Dermis blood vessel endothelial cell (primary cell): ENCODE results near the gene AMPH. TPM values are rescaled to one million over a fixed set of nuclear protein-coding genes. Genes with fewer than 3 reads are reported as not detected.
"Not testable (repeated sequence)": the region's sequence is repeated elsewhere in the genome, so short reads cannot be mapped to it uniquely, and the experiment has no call there.

ENCODE experiments used
- DNase-seq: peaks from one replicate; pipeline ENCODE4 v3.0.0; 2010
- total RNA-seq: library from RNA; depleted of rRNA; stranded (reverse); fragments of >200 nt; gene quantifications from 2 replicates; pipeline ENCODE4 v1.2.3, GENCODE V29; 2014

The AMPH gene
- total RNA-seq, 1 donor from 2014 or later, result not detected

DNA sequence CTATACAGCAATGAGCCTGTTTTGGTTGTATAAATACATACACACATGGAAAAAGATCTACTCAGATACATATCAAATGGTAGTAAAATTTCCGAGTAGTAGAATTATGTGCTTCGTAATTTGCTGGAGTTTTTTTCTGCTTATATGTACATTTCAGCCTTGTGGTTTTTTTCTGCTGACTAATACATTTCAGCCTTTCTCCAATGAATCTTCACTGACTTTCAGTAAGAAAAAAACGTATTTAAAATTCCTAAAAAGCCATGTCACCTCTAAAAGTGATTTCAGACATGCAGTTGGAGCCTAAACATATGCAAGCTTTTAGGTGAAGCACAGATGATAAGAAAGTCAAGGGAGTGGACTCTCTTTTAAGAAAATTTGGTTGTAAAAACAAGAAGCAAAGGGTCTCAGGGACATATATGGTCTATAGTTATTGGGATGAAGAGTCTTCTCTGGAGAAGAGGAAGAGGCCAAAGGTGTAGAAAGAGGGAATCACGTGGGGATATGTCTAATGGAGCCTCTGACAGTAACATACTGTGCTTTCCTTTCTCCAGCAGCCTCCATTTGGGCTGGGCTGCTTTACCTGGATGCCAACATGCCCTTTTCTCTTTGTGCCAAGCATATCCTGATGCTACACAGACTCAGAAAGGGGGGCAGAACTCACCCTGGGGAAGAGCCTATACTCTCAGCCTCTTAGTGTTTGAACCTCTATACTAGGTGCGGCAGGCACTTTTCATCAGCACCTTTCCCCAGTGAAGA is 2.4 kb downstream of the AMPH start:
- DNase-seq, result no peak

DNA sequence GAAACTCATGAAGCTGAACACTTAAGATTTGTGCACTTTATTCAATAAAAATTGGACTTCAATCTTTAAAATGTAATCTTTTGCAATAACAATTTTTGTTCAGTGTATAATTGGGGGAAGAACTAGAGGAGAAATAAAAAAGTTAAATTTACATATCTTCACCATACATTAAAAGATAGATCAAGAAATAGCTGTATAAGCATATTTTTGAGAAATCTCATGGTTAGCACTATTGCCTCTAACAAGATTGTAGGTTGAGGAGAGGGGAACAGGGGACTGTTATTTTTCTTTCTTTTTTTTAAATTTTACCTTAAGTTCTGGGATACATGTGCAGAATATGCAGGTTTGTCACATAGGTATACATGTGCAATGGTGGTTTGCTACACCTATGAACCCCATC is 5.3 kb downstream of the AMPH start:
- no peak for DNase-seq

GRCh38 chr7:38615665-38616064 is 15.5 kb downstream of the AMPH start:
- DNase-seq, result no peak

DNA sequence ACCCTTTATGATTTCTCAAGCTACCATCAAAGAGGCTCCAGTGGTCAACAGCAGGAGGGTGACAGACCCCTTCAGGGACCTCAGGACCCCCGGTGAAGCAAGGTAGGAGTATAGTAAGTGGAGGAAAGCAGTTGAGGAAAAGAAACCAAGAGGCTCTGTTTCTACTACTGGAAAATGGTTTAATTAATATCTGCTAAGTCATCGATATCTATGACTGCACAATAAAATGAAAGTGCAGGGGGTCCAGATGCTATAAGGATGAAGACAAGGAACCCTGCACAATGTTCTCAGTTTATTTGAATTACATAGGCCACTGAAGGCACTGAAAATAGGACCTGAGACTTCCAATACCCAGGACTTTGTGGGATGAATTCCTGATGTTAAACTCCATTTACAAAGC is 23.7 kb downstream of the AMPH start:
- no peak for DNase-seq

GRCh38 chr7:38600741-38601140 is 30.4 kb downstream of the AMPH start:
- DNase-seq, result no peak

GRCh38 chr7:38594949-38595348 is 36.2 kb downstream of the AMPH start:
- no peak for DNase-seq

DNA sequence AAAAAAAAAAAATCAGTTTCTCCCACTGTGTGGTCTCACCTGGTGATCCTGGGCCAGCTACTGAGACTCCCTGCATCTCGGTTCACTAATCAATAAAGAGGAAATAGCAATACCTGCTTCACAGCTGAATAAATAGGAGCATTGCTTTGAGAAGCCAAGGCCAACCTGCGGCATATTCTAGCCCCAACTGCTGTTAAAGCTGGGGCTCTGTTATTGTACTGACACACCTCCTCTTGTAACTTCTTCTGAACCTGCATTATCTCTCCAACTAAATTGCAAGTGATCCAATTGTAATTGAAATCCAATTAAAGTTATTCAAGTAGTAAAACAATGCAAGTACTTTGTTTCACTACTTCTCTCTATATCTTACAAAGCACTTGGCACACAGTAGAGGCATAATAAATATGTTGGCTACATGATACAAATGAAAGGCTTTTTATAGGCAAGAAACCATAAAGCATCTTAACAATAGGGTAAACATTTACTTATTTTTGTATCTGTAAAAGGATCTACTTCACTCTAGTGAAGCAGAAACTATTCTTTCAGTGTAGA is 38.4 kb downstream of the AMPH start:
- DNase-seq, result no peak

- no peak for DNase-seq
Measured at GRCh38 chr7:38585572-38586354, 45.4 kb downstream of the AMPH start.

- DNase-seq, result no peak
Measured at GRCh38 chr7:38584443-38585210, 46.5 kb downstream of the AMPH start.

- DNase-seq, result no peak
Measured at GRCh38 chr7:38580485-38580884, 50.7 kb downstream of the AMPH start.

GRCh38 chr7:38574086-38574485 is 57.1 kb downstream of the AMPH start:
- no peak for DNase-seq

- DNase-seq, result not testable (repeated sequence)
Measured at GRCh38 chr7:38571620-38572019, 59.6 kb downstream of the AMPH start.

DNA sequence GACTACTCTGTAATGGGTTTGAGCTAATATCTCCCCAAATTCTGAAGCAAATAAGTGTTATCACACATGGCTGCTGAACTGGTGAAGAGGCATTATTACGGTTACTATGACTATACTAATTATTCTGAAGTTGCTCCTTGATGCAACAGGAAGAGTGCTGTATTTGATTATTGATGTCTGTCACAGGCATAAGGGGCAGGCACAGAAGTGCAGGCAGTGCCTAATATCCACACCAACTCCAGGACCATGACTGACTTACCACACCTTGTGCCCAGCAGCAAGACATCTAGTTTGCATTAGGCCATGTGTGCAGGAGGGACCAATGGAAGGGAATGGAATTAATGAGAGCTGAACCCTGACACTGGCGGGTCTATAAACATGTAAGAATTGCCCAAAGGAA is 62.7 kb downstream of the AMPH start:
- no peak for DNase-seq

DNA sequence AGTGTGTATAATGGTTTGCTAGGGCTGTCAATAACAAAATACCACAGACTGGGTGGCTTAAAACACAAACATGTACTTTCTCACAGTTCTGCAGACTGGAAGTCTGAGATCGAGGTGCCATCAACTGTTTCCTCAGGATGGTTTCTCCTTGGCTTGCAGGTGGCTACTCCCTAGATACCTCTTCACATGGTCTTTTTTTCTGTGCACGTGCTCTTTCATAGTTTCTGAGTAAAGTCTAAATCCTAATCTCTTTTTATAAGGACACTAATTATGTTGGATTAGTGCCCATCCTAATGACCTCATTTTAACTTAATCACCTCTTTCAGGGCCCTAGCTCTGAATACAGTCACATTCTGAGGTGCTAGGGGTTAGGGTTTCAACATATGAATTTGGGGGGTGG is 65.9 kb downstream of the AMPH start:
- no peak for DNase-seq

GRCh38 chr7:38563741-38564140 is 67.4 kb downstream of the AMPH start:
- DNase-seq, result no peak

- DNase-seq, result no peak
Measured at GRCh38 chr7:38561166-38561565, 70.0 kb downstream of the AMPH start.

DNA sequence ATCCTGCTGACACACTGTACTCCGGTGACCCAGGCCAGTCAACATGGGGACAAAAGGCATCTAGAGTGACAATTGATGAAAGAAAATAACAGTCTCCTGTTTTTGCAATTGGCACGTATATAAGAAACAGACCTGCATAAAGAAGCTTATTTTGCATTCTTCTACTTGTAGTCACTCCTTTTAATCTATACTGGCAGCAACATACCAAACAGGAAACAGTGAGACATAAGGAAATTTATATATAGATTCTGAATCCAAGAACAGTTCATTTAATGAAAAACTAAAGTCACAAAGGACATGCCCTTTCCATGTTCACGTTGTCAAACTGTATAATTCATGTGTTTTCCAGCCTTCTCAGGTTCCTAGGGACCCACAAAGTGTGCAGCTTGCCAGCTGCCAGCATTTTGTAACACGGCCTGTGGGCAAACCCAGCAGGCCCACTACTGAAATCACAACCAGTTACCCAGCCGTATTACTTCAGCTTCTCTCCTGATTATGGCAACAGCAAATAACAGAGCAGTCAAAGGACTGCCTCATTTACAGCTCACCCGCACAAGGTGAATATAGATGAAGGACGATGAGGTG is 72.3 kb downstream of the AMPH start:
- DNase-seq, result no peak

- DNase-seq, result no peak
Measured at GRCh38 chr7:38554586-38554985, 76.6 kb downstream of the AMPH start.

GRCh38 chr7:38550836-38551235 is 80.3 kb downstream of the AMPH start:
- DNase-seq, result no peak

- no peak for DNase-seq
Measured at GRCh38 chr7:38548605-38549004, 82.6 kb downstream of the AMPH start.

DNA sequence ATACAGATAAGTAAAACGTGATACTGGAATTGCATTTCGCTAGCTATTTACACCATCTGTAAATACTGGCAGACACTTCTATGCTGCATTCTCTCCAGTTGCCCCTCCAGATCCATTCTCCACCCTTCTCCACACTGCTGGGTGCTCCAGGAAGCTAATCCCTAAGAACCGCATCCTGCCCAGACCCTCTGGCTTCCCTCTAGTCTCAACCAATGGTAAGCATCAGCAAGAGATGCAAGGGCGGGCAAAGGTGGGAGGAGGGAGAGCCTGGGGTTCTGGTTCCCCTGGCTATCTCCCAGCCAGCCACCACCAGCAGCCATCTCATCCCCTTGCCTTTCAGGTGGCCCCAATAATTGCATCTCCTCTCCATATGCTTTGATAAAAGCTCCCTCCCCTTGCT is 84.4 kb downstream of the AMPH start:
- no peak for DNase-seq

DNA sequence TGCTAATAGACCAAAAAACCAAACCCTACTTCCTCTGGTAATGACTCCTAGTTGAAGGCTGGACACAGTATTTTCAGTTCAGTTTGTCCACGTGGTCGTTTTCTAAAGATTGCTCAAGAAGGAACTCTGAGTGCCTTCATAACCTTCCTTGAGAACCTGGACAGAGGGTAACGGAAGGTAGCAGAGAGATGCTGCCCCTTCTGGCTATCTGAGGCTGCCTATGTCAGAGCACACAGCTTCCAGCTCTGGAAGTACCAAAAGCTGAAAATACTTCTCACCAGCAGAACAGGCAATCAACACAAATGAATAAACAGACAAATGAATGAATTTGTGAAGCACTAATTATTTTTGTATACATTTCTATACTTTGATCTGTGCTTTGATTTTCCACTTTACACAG is 85.2 kb downstream of the AMPH start:
- no peak for DNase-seq

DNA sequence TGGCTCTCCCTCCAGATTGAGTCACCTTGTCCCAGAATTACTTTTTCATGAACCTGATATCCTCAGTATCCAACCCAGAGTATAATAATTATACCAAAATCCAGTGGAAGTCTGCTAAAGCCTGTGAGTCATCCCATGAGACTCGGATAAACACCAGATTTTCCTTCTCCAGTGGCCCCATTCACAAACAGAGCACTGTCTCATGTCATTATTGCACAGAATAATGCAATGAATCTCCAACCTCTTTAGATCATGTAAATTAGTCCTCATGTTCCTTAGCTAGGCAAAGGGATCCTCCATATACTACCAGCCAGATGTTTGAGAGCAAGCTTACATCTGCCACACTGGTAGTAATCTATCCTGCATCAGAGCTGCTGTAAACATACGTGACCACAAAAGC is 89.0 kb downstream of the AMPH start:
- no peak for DNase-seq
